Stimulated activated CD8-positive, alpha-beta memory T cell treated with anti-CD3 and anti-CD28 coated beads, Interleukin-2, amount 100 ng/mL, for 48 hours (primary cell): ENCODE measurements around the gene RALY.

Source experiments
- DNase-seq, 2 donors: peaks; one replicate each; pipeline ENCODE4 v3.0.0-alpha.2; 2020; ENCODE audit warnings: low read depth in 2 of 2

The RALY gene

GRCh38 chr20:34047010-34047687 lies 53.4 kb downstream of the RALY start:
- DNase-seq = no peak

GRCh38 chr20:34047917-34048316 lies 54.2 kb downstream of the RALY start:
- no peak for DNase-seq

- DNase-seq = no peak
These were observed 55.7 kb downstream of the RALY start for GRCh38 chr20:34049389-34049788.

DNA sequence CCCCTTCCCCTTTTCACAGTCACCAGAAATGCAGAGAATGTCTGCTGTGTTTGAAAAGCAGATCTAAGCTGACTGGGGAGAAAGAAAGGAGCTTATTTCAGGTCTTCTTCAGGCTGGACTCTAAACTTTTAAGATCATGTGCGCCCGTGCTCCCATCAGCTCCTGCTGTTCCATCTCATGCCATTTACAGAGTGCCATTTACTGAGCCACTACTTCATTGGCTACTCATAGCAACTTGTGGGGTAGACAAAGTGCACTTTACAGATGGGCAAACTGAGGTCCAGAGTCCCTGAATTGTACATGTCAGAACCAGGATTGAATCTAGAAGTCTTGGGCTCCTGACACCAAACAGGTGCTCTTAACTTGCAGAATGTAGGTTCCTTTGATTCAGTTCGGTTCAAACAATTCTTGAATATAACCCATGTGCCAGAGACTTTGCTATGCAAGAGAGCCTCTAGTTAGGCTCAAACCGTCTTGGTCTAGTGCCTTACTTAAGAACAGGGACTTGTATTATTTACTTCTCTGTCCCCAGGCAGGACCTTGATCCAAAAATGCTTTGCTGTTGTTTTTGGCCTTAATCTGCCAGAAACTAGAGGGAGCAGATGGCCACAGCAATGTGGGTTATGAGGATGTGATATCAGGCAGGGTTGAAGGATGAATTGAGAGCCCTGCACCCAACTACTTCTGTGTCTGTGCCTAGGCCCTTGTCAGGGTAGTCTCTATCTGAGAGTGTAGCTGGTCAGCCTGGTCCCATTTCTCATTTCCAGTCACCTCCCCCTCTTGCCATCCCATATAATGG lies 56.4 kb downstream of the RALY start:
- no peak for DNase-seq

- no peak for DNase-seq
These were observed 58.7 kb downstream of the RALY start for GRCh38 chr20:34052414-34052813.

DNA sequence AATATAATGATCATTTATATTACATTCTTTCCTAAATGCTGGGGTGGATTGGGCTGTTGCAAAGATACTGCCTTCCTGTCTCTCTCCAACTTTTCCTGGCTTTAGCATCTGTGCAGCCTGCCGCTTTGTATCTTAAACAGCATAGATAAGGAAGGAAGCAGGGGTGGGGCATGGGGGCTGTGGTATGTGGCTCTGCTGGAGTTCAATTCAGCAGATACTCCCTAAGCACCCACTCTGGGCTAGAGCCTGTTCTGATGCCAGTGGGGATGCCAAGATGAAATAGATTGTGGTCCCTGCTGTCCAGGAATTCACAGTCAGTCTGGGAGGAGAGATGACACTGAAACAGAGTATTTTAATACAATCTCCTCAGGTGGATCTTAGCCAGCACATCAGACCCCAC lies 61.6 kb downstream of the RALY start:
- no peak for DNase-seq

- no peak for DNase-seq
These were observed 65.1 kb downstream of the RALY start for GRCh38 chr20:34058831-34059230.

GRCh38 chr20:34060970-34061369 lies 67.3 kb downstream of the RALY start:
- DNase-seq = no peak

GRCh38 chr20:34061695-34062094 lies 68.0 kb downstream of the RALY start:
- no peak for DNase-seq

DNA sequence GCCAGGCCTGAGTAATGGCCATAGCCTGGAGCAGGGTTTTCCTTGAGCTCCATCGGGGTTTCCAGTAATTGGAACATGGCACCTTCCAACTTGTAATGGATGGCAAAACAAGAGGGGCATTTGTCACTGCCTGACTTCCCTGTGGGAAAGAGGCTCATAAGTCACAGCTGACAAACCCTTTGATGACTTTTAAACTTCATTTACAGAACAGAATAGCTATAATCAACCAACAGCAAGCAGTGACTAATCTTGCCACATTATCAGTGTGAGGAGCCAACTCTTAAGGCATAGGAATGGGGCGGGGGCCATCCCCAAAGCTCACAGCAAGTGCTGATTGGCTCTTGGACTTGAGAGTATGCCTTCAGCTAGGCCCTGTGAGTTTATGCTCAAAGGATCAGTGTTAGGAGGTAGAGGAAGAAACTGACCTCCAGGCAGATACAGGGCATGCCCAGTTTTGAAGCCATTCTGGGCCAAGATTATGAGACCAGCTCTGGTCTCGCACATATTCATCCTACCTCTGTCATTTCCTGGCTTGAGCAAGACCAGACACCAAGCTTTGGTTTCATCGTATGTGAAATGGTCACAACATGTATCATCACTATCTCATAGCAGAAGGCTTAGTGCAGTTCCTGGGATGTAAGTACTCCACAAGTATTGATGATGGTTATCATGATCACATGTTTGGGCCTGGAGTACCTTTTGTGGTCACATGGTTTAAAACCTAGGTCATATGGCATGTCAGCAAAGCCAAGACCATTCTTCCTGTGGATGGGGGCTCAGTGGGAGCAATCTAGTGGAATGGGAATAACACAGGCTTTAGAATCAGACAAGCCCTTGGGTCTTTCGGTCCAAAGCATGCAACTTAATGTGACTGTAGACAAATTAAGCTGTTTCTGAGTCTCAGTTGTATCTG lies 69.1 kb downstream of the RALY start:
- DNase-seq = no peak

DNA sequence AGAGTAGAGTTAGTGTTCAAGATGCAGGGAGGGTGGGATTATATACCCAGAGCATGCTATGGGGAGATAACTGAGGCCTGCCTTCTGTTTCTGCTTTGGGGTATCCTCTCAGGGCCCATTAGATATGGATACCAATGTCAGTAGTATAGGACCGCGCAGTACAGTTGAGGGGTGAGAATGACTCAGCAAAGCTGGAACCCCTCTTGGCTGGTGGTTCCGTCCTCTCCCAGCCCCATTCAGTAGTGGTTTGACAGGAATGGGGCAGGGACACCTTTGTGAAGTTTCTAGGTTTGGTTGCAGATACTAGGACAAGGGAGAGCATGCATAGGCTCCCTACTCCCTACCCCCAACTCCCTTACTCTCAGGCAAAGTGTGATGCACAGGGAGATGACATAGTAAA lies 70.6 kb downstream of the RALY start:
- no peak for DNase-seq

DNA sequence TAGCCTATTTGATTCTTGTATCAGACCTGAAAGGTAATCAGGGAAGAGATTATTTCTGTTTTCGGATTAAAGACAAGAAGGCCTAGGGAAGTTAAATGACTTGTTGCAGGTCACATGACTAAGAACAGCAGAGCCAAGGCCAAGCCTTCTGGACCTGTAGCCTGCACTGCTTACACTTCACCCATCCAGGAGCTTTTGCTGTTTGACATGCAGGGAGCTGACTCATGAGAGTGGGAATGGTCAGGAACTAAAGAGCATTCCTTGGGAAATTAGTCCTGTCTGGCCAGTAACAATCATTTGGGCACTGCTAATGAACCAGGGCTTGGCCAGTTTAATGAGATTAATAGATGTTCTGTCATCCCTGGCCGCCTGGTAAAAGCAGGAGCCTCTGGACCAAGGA lies 71.5 kb downstream of the RALY start:
- no peak for DNase-seq

- DNase-seq = no peak
These were observed 72.9 kb downstream of the RALY start for GRCh38 chr20:34066476-34067090.

DNA sequence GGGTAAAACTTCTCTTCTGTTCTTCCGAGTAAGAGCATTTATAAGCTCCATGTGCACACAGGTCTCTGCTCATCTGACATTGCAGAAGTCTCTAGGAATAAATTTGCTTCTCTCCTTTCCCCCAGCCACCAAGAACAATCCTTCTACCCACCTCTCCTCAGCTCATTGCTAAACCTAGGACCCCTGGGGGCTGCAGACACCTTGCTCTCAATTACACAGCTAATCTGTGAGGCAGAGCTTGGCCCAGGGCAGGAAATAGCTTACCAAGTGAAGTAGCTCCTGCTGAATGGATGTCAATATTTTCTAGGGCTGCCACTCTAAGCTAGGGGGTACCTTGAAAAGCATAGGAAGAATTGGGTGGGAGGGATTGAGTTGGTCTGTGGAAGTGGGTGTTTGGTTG lies 74.3 kb downstream of the RALY start:
- no peak for DNase-seq

DNA sequence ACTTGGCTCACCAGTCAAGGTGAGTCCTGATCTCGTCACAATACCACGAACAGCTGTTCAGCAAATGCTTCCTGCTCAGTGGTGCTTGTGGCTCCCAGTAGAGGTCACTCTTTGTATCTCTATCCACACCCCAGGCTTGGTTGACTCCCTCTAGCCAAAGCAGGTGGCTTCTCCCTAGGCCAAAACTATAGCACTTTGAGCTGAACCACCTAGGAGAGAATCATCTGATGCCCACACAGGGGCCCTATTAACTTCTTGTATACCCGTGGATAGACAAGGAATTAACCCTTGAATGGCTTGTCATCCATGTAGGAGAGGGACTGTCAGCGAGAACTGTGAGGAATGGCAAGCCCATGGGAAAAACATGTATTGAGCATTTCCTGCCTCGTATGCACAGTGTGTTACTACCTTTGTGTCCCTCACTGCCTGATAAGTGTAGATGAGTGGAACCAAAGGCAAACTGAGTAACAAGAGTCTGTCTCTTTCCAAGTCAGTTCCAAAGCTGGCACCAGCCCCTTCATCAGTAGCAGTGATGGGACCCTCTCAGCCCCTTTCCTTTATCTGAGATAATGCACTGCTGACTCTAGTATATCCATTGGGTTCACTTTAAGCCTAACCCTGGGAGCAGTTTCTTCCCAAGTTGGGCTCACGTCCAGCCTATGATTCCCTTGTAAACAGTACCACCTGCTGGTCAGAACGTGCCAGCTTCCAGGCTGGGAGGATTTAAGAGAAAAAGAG lies 75.8 kb downstream of the RALY start:
- peak in 1 of 2 donors; percentile 20 for DNase-seq

GRCh38 chr20:34070079-34070439 lies 76.3 kb downstream of the RALY start:
- DNase-seq = no peak

GRCh38 chr20:34070859-34071258 lies 77.1 kb downstream of the RALY start:
- no peak for DNase-seq

GRCh38 chr20:34072076-34072475 lies 78.4 kb downstream of the RALY start:
- no peak for DNase-seq

DNA sequence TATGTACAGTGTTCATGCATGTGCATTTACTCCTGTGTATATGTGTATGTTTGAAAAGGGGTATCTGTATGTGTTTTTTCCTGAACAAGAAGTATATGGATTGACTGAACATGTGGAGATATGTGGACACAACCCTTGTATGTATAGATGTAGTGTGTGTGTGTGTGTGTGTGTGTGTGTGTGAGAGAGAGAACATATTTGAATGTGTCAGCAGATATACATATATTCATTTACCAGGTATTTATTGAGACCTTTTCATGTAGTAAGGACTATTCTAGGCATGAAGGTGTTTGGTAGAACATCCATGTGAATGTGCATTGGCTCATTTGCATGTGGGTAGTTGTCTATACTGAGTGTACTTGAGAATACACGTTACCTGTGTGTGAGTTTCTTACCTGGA lies 79.1 kb downstream of the RALY start:
- no peak for DNase-seq

DNA sequence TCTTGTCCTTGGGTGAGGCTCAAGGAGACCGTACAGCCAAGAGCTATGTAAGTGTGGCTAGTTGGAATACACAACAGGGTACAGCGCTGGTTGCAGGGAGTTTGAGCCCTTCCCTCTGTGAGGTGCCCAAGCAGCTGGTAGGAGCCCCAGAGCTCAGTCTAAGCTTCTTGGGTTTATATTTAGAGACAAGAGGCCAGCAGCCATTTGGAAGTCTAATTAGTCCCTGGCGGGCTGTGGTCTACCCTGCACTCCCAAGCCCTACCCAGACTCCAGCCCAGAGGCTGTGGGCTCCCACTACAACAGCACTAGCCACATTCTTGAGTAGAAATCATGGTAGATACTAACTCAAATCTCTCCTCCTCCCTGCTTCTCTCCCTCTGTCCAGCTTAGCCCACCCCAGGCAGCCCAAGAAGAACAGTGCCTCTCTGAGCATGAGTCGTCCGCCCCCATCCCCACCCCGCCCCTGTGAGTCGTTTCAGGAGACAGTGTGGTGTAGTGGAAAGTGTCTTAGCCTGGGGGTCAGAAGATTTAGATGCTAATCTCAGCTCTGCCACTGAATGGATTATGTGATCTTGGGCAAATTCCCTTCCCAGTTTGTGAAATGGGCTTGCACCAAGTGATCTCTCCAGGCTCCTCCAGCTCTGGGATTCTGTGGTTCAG lies 80.5 kb downstream of the RALY start:
- peak; percentile 16 to 37 for DNase-seq

- no peak for DNase-seq
These were observed 81.9 kb downstream of the RALY start for GRCh38 chr20:34075647-34076046.
